Central memory CD4-positive, alpha-beta T cell (primary cell): ENCODE data around the gene MSTO1.
"Not testable (repeated sequence)": the region's sequence is repeated elsewhere in the genome, so short reads cannot be mapped to it uniquely, and the experiment has no call there.

ENCODE experiments used
- DNase-seq: peaks from one replicate; pipeline ENCODE4 v3.0.0; 2022

Gene MSTO1

DNA sequence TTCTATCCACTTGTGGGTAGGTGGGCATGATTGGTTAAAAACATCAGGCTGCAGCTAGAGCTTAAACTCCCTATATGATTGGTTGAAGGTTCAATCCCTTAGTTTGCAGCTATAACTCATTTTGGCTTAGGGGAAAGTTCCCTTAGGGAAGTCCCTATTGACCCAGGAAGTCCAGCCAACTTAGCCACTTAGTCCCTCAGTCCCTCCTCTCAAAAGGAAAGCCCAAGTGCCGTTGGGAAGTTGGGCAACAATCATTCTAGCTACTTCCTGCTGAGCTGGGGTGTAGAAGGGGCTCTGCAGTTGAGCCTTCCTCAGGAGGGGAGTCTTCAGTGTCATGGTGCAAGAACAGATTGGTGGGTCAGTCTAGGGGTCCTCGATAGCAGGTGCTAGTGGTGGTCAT lies 12.2 kb downstream of the MSTO1 start:
- no peak for DNase-seq

- DNase-seq: no peak
Observed at GRCh38 chr1:155623357-155623756, 13.3 kb downstream of the MSTO1 start.

DNA sequence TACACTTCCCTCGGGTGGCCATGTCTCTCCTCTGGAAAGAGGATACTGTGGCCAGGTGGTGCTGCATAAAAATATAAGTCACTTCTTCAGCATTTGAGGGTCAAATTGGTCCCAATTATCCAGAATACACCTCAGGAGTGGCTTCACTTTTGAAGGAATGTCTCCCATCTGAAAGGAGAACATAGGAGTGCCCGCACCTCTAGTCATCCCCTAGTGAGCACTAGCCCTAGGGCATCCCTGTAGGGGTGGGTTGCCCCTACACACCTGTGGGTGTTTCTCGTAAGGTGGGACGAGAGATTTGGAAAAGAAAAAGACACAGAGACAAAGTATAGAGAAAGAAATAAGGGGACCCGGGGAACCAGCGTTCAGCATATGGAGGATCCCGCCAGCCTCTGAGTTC lies 16.4 kb downstream of the MSTO1 start:
- not testable (repeated sequence) for DNase-seq

- DNase-seq: no peak
Observed at GRCh38 chr1:155636397-155637153, 26.6 kb downstream of the MSTO1 start.

DNA sequence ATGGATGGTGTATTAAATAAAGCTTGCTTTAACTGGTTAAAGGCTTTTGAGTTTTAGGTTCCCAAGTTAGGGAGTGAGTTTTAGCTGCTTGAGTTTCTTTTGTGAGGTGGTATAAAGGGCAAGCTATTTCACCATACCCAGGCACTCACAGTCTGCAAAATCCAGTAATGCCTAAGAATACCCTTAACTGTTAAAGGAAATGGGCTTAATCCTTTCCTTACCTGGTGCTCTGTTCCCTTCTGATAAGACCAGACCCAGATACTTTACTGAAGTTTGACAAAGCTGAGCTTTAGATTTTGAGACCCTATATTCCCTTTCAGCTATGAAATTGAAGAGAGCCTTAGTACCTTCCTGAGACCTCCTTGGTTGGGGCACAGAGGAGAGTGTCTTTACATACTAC lies 30.3 kb downstream of the MSTO1 start:
- no peak for DNase-seq

DNA sequence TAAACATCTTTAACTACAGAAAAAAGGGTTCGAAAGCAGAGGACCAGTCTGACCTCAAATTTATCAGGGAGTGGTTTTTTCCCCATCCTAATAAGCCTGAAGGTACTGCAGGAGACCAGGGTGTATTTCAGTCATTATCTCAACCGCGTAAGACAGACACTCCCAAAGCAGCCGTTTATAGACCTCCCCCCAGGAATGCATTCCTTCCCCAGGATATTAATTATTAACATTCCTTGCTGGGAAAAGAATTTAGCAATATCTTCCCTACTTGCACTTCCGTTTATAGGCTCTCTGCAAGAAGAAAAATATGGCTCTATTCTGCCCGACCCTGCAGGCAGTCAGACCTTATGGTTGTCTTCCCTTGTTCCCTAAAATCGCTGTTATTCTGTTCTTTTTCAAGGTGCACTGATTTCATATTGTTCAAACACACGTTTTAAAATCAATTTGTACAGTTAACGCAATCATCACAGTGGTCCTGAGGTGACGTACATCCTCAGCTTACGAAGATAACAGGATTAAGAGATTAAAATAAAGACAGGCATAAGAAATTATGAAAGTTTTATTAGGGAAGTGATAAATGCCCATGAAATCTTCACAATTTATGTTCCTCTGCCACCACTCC lies 32.7 kb downstream of the MSTO1 start:
- DNase-seq: not testable (repeated sequence)

GRCh38 chr1:155643230-155643629 lies 33.2 kb downstream of the MSTO1 start:
- no peak for DNase-seq

GRCh38 chr1:155645034-155645598 lies 35.1 kb downstream of the MSTO1 start:
- DNase-seq: no peak

- DNase-seq: no peak
Observed at GRCh38 chr1:155645648-155646047, 35.6 kb downstream of the MSTO1 start.

GRCh38 chr1:155646307-155646706 lies 36.3 kb downstream of the MSTO1 start:
- DNase-seq: no peak

DNA sequence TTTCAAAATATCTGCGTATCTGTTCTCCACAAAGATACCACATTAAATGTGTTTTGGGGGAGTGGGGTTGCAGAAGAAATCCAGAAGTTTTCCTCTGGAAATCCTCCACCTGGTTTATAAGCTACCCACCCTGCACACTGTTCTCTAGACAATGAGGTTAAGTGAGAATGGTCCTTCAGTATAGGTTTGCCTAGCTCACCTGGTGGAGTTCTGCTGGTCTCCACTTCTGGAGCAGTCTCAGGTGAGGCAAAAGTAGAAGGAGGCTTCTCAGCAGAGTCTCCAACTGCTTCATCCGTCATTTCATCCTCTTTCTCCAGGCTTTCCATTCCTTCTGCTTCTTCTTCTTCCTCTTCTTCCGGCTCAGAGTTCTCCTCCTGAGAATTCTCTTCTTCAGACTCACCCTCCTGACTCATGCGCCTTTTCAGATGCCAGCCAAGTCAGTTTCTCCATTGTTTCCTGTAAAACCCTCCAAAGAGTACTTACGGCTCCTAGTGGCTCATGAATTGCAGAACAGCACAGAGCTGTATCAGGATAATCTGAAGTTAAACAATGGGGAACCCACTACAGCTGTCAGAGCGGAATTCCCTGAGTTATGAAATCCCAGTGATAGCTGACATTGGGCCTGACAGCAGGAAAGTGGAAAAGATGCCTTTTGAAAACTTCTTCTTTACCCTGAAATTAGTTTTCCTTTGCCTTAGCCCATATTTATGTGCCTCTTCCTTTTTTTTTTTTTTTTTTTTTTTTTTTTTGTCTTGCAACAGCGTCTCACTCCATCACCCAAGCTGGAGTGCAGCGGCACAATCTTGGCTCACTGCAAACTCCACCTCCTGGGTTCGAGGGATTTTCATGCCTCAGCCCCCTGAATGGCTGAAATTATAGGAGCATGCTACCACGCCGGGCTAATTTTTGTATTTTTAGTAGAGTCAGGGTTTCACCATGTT lies 38.5 kb downstream of the MSTO1 start:
- no peak for DNase-seq

GRCh38 chr1:155649676-155650075 lies 39.7 kb downstream of the MSTO1 start:
- no peak for DNase-seq

- no peak for DNase-seq
Observed at GRCh38 chr1:155650231-155650757, 40.3 kb downstream of the MSTO1 start.

DNA sequence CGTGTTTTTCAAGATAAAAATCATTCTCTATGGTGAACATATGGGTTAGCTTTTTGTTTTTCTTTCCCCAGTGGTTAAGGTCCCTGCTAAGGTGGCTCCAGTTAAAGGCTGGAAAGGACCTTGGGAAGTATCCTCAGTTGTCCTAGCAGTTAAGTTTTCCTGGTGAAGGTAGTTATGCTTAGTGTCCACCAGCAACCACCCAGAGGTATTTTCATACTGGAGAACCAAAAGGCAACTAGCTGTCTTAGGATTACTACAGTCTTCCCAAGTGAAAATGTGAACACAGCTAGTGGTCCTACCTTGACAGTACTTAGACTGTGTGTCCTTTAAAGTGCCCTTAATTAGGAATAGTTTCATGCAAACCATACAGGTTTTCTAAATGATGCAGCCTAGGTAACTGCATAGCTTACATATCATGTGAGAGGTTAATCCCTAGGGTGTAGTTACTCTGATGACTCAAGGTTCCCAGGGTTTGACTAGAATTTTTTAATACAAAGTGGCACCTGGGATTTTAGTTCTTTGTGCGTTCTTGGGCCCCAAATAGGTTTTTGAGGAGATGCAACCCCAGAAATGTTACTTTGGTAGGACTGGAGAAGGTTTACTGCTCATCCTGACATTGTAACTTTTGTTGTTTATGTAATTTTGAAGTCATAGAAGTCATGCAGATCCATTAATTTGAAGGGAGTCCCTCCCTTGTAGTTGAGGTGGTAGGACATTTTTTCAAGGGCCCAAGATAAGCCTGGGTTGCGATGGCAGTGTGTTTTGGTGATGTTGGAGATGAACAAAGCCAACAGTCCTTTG lies 42.0 kb downstream of the MSTO1 start:
- no peak for DNase-seq

GRCh38 chr1:155652951-155653350 lies 42.9 kb downstream of the MSTO1 start:
- no peak for DNase-seq

GRCh38 chr1:155657463-155657862 lies 47.4 kb downstream of the MSTO1 start:
- DNase-seq: no peak

DNA sequence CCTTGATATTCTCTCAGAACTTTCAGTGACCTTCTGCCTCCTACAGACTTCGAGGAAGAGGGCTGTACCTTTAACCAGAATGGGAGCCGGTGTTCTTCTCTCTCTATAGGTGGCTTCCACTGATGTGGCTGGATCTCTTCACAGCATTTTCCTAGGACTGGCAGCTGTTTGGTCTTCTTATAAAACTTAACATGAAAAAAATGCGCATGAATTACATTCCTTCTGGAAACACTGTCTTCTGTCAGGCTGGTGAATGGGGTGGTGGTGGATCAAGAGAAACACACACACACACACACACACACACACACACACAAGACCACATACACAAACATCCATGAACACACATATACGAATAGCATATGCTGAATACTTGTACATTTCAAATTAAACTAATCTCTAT lies 51.2 kb downstream of the MSTO1 start:
- DNase-seq: not testable (repeated sequence)
